Measurements from ENCODE around the gene SFXN4. TPM values are rescaled to one million over a fixed set of nuclear protein-coding genes. Genes with fewer than 3 reads are reported as not detected.
"Not testable (repeated sequence)": the region's sequence is repeated elsewhere in the genome, so short reads cannot be mapped to it uniquely, and the experiment has no call there.

The SFXN4 gene
- total RNA-seq, 1 experiment from 2014 or later = 15.4 TPM

DNA sequence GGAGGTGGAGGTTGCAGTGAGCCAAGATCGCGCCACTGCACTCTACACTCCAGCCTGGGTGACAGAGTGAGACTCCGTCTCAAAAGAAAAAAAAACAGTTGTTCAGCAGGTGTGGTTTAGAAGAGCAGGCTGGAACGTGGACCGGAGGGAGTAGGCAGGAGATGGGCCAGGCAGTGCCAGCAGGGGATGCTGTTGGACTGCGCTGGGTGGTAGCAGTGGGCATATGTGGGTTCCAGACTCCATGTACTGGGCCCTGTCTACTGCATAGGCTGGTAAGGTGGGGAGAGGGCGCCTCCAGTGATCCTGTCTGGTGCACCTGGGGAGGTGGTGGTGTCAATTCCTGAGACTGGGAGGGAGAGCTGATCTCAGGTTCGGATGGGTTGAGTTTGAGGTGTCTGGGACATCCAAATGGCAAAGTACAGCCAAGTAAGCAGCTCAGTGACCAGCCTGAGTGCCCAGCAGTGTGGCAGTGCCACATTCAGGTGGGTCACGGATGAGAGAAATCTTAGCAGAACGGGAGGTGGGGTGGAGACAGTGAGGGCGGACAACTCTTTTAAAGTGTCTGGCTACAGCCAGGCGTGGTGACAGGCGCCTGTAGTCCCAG, 25.9 kb downstream of the SFXN4 start:
- Histone ChIP-seq H3K9me2 (ENCODE audit: insufficient read depth) (no peaks in the 10 kb centered on the region), H3K27ac (no peak overlapping the region), H3F3A (ENCODE audit: insufficient read depth, low read depth) (no peaks in the 10 kb centered on the region), H3K9me3 (ENCODE audit: insufficient read depth, low read depth) (no peaks in the 10 kb centered on the region), H3K4me1 (replicated peaks; ENCODE audit: insufficient read depth) (no peaks in the 10 kb centered on the region), H3K4me2 (no peak overlapping the region), H3K27me3 (ENCODE audit: insufficient read depth, low read depth) (no peaks in the 10 kb centered on the region), H3K36me3 (ENCODE audit: low read depth) (no peaks in the 10 kb centered on the region), H2AFZ (no peak overlapping the region), H4K20me1 (ENCODE audit: insufficient read depth) (no peaks in the 10 kb centered on the region), H3K79me2 (ENCODE audit: low read depth) (no peaks in the 10 kb centered on the region), H3K4me3 (no peak overlapping the region)
- BruUV-seq (replicated peaks) = no TSS peak
- TF ChIP-seq, protein P1, sequence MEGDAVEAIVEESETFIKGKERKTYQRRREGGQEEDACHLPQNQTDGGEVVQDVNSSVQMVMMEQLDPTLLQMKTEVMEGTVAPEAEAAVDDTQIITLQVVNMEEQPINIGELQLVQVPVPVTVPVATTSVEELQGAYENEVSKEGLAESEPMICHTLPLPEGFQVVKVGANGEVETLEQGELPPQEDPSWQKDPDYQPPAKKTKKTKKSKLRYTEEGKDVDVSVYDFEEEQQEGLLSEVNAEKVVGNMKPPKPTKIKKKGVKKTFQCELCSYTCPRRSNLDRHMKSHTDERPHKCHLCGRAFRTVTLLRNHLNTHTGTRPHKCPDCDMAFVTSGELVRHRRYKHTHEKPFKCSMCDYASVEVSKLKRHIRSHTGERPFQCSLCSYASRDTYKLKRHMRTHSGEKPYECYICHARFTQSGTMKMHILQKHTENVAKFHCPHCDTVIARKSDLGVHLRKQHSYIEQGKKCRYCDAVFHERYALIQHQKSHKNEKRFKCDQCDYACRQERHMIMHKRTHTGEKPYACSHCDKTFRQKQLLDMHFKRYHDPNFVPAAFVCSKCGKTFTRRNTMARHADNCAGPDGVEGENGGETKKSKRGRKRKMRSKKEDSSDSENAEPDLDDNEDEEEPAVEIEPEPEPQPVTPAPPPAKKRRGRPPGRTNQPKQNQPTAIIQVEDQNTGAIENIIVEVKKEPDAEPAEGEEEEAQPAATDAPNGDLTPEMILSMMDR (conservative IDR thresholded peaks at IDR 0.05) = peak; percentile 50
- no peak for TF ChIP-seq EZH2 (IDR thresholded peaks at IDR 0.05; ENCODE audit: low read depth)
- peak in 1 of 2 experiments; percentile 12 for DNase-seq
- intact Hi-C loops (cut with micrococcal nuclease; ENCODE audit: unreplicated experiment) = loop anchor here (10.0 kb wide), 1 partner anchor 1195 kb away; no protein-coding TSS in a partner anchor
- POLR2A ChIA-PET (ENCODE audit: unreplicated experiment) = interaction anchor here (0.6 kb wide), 1 partner anchor 711 kb away, joined by 13 read pairs; no protein-coding TSS in a partner anchor
- CTCF ChIA-PET = no interaction called here

DNA sequence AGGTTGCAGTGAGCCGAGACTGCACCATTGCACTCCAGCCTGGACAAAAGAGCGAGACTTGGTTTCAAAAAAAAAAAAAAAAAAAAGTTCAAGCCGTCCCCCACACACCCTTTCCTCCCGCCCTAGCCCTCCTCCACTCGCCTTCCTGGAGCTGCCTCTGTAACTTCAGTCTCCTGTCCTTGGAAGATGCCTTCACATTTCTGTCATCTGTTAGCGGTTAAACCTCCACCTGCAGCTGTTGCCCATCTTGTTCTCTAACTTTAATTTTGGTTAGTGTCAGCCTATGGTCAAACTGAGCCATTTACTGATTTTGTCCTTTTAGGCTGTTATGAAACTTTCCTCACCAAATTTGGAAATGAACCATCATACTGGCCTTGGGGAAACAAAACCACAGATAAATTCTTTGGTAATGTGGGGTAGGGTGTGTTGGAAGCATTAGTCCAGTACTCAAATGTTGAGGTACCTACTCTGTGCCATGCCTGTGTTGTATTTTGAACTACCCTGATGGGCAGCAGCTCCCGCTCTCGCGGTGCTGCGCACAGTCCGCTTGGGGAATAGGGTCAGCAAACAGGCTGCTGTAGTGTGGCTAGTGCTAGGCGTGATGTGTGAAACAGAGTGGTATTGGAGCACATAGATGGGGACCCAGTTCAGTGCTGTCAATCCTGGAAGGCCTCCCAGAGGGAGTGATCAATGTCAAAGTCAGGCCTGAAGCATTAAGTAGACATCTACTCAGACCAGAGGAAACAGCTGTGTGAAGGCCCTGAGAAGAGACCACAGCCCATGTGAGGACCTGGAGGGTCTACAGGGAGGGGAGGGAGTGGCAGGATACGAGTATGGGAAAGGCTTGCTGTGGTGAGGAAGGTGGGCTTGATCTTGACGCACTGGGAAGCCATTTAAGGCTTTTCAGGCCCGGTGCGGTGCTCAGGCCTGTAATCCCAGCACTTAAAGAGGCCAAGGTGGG, 26.9 kb downstream of the SFXN4 start:
- TF ChIP-seq EZH2 (IDR thresholded peaks at IDR 0.05; ENCODE audit: low read depth) = no peak
- TF ChIP-seq, protein P1 (conservative IDR thresholded peaks at IDR 0.05) = no peak
- Histone ChIP-seq H3K27me3 (ENCODE audit: insufficient read depth, low read depth) (no peaks in the 10 kb centered on the region), H3K4me3 (no peak overlapping the region), H3K79me2 (ENCODE audit: low read depth) (no peaks in the 10 kb centered on the region), H3K9me2 (ENCODE audit: insufficient read depth) (no peaks in the 10 kb centered on the region), H3K4me1 (replicated peaks; ENCODE audit: insufficient read depth) (no peaks in the 10 kb centered on the region), H4K20me1 (ENCODE audit: insufficient read depth) (no peaks in the 10 kb centered on the region), H2AFZ (no peak overlapping the region), H3K36me3 (ENCODE audit: low read depth) (no peaks in the 10 kb centered on the region), H3K9me3 (ENCODE audit: insufficient read depth, low read depth) (no peaks in the 10 kb centered on the region), H3K27ac (no peak overlapping the region), H3F3A (ENCODE audit: insufficient read depth, low read depth) (no peaks in the 10 kb centered on the region), H3K4me2 (no peak overlapping the region)
- intact Hi-C loops (cut with micrococcal nuclease; ENCODE audit: unreplicated experiment) = loop anchor here (10.0 kb wide), 1 partner anchor 1196 kb away; no protein-coding TSS in a partner anchor
- ChIA-PET CTCF (interaction anchor here (0.7 kb wide), 1 partner anchor 50 kb away, joined by 4 read pairs; no protein-coding TSS in a partner anchor), POLR2A (ENCODE audit: unreplicated experiment) (no interaction called here)
- no peak for DNase-seq
- BruUV-seq (replicated peaks) = TSS peak; percentile 7

DNA sequence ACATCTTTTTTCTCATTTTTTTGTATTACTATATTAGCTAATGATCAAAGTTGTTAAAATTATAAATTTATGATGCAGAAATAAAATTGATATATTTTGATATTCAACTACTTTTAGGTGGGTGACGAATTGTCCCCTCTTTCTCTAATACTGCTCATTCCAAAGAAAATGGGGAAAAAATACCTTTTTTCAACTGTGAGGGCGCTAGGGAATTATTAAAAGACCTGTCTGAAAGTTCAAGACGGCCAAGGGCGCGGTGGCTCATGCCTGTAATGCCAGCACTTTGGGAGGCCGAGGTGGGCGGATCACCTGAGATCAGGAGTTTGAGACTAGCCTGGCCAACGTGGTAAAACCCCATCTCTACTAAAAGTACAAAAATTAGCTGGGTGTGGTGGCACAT, 27.6 kb downstream of the SFXN4 start:
- H3K9me3 ChIP-seq (ENCODE audit: insufficient read depth, low read depth); H3K4me3 ChIP-seq; H3K27me3 ChIP-seq (ENCODE audit: insufficient read depth, low read depth); BruUV-seq (replicated peaks); DNase-seq; H3K9me2 ChIP-seq (ENCODE audit: insufficient read depth); H3K4me1 ChIP-seq (replicated peaks; ENCODE audit: insufficient read depth); H3F3A ChIP-seq (ENCODE audit: insufficient read depth, low read depth); POLR2A ChIA-PET (ENCODE audit: unreplicated experiment); H3K79me2 ChIP-seq (ENCODE audit: low read depth); H4K20me1 ChIP-seq (ENCODE audit: insufficient read depth); H2AFZ ChIP-seq; H3K4me2 ChIP-seq; H3K36me3 ChIP-seq (ENCODE audit: low read depth); H3K27ac ChIP-seq: not testable (repeated sequence)
- CTCF ChIA-PET = interaction anchor here (0.7 kb wide), 1 partner anchor 51 kb away, joined by 4 read pairs; no protein-coding TSS in a partner anchor
- intact Hi-C loops (cut with micrococcal nuclease; ENCODE audit: unreplicated experiment) = loop anchor here (10.0 kb wide), 1 partner anchor 1197 kb away; no protein-coding TSS in a partner anchor

Measured in PC-9 (cell line).